Stimulated activated CD4-positive, alpha-beta T cell treated with anti-CD3 and anti-CD28 coated beads, Interleukin-4, amount 100 ng/mL, for 1 hour (primary cell): Measurements from ENCODE around the gene CACNA1B.
"Not testable (repeated sequence)": the region's sequence is repeated elsewhere in the genome, so short reads cannot be mapped to it uniquely, and the experiment has no call there.

Source experiments
- DNase-seq: peaks from one replicate; pipeline ENCODE4 v3.0.0-alpha.2; 2020

Gene CACNA1B

DNA sequence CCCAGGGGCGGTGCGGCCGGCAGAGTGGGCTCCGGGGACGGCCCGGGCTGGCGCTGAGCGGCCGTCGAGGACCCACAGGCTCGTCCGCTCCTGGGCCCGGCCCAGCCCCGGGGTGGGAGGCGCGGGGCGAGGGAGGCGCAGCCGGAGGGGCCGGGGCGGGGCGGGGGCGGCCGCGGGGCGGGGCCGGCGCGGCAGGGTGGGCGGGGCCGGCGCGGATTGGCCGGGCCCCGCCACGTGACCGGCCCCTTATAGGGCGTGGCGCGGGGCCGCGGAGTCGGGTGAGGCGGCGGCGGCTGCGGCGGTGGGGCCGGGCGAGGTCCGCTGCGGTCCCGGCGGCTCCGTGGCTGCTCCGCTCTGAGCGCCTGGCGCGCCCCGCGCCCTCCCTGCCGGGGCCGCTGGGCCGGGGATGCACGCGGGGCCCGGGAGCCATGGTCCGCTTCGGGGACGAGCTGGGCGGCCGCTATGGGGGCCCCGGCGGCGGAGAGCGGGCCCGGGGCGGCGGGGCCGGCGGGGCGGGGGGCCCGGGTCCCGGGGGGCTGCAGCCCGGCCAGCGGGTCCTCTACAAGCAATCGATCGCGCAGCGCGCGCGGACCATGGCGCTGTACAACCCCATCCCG lies at the start of gene CACNA1B:
TSS of gene CACNA1B (plus strand) at position 277 of the 617 bp plus-strand sequence. CDS start at position 429, 152 bp downstream.
- not testable (repeated sequence) for DNase-seq

DNA sequence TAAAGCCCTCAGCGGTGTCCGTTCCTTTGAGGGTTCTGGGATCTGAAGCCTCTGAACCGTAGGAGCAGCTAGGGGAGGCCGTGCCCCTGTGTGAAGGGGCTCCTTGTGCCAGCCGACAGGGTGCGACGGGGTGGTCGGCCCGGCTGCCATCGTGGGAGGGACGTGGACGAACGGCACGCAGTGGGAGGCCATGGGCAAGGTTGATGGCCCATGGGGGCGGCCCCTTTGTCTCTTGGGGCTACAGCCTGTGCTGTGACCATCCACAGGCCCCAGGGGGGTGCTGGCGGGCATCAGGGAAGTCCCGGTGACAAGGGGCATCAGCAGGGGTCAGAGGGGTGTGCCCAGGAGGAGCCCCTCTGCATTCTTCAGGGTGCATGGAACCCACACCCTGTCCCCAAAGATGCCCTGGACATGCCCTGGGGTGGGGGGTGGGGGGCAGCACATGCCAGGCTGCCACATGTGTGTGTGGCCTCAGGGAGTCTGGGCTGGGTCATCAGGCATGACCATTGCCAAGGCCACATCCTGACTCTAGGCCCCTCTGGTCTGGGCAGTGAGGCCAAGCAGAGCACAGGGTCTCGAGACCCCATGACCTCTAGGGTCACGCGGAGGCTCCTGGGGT lies 49.6 kb upstream of the CACNA1B start:
- DNase-seq: no peak

DNA sequence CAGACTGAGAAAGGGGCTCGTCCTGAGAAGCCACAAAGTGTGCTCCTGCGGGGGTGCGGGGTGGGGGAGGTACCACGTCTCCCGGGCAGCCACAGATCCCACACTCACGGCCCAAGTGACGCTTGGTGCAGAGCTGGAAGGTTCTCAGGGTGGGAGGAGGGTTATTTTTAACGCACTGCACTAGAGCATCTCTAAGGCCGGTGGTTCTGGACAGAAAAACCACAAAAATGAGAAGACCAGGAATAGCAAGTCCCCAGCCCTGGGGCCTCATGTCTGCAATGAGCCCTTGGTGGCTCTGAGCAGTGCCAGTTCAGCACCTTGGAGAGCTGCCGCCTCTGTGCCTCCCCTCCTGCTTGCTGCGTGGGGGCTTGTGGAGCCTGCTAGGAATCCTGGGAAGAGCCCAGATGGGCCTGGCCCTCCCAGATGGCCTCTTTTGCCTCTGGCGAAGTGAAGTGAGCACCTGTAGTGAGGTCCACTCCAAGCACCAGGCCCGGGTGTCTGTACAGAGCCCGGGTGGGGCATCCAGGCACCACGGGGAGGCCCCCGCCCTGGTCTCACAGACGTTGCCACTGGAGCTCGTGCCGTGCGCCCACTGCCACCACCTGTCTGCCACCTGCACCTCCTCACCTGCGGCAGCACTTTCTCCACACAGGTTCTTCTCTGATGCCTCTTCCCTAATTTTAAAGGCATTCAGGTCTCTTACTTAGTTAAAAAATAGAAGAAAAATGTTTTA lies 48.9 kb upstream of the CACNA1B start:
- DNase-seq: no peak

DNA sequence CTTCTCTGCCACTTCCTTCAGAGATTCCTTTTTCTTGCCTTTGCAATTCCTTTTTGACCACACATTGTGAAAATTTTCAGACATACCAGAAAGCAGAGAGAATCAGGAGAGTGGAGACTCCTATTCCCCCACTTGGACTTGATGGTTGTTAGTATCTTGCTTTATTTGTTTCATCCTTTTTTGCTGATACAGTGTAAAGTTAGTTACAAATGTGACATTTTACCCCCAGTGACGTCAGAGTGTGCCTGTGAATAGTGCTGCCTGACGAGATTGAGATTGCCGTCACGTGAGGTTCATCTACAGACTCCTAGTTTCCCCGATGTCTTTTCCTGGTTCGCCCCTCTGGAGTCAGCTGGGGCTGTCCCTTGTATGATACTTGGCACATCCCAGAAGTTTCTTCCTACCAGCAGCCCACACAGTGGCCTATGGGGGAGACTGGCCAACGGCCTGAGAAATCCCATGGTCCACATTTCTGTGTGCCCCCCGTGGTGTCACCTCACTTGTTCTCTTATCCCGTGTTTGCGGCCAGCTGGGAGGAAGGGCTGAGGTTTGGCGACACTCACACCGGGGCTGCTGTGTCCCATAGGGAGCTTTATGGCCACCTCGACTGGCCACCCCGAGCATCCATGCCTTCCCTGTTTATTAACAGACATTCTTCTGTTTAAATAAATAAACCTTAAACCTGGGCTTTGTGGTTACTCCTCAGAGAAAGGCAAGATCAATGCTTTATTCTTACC lies 48.2 kb upstream of the CACNA1B start:
- no peak for DNase-seq

DNA sequence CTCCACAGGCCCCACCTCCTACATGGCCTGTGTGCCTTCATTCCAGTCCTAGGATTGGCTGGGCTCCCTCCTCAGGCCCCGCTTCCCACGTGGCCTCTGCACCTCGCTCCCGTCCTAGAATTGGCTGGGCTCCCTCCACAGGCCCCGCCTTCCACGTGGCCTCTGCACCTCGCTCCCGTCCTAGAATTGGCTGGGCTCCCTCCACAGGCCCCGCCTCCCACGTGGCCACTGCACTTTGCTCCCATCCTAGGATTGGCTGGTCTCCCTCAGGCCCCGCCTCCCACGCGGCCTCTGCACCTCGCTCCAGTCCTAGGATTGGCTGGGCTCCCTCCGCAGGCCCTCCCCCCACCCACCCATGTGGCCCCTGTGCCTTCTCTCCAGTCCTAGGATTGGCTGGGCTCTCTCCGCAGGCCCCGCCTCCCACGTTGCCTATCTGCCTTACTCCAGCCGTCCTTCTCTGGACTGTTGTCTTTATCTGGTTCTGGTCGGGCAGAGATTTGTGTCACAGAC lies 45.3 kb upstream of the CACNA1B start:
- DNase-seq: no peak

DNA sequence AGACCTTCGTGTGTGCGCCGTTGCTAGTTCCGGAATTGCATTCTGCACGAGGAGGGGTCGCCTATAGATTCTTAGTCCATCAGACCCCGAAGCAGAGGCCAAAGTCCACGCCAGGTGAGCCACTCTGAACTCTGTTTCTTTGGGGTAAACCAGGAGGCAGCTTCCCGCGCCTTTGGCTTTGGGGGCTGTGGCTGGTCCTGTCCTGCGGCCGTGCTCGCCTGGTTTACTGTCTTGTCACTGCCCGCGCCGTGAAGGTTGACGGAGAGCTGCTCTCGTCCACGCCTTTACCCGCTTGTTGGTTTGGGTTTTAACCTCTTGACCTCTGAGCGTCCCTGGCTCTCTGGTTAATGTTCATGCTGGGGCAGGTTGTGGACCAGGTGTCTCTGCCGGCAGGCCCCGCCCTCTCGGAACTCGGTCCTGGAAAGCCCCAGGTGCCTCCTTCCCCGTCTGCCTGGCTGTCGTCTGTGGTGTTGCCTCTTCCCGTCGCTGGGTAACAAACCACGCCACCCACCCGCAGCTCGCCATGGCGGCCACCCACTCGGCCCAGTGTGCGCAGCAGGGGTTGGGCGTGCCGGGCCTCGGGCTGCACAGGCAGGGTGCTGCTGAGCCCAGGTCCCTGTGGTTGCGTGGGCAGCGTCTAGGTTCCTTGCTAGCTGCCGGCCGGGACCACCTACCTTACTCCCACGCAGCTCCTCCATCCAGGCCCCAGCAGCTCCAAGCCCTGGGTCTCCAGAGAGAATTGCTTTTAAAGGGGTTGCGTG lies 44.6 kb upstream of the CACNA1B start:
- no peak for DNase-seq

DNA sequence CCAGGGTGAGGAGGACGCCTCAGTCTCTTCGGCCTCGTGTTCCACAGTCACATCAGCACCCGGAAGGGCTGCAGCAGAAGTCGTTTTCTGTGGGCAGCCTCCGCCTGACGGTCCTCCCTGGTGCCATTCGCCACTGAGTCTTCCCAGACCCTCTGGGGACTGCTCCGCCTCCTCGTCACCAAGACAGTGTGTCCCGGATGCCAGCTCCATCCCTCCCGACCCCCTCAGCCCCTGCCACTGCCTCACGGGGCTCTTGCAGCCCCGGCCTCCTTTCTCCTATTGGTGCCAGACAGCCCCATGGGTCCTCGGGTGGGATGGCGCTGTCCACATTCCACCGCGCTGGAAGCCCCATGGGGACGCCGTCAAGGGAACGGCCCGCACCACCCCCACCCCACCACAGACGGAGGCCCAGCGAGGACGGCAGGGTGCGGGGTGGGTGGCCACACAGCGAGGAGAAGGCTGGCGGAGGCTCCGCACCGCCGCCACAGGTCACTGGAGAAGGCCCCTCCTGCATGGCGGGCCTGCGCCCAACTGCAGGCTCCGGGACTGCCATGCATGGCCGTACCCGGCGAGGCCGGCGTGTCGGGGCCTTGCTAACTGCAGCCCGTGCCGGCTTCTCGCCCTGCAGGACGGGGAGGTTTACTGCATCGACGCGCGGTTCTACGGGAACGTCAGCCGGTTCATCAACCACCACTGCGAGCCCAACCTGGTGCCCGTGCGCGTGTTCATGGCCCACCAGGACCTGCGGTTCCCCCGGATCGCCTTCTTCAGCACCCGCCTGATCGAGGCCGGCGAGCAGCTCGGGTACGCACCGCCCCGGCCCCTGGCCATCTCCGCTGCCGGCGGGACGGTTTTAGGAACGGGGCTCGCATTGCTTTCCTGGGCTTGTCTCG lies 43.6 kb upstream of the CACNA1B start:
- DNase-seq: no peak

DNA sequence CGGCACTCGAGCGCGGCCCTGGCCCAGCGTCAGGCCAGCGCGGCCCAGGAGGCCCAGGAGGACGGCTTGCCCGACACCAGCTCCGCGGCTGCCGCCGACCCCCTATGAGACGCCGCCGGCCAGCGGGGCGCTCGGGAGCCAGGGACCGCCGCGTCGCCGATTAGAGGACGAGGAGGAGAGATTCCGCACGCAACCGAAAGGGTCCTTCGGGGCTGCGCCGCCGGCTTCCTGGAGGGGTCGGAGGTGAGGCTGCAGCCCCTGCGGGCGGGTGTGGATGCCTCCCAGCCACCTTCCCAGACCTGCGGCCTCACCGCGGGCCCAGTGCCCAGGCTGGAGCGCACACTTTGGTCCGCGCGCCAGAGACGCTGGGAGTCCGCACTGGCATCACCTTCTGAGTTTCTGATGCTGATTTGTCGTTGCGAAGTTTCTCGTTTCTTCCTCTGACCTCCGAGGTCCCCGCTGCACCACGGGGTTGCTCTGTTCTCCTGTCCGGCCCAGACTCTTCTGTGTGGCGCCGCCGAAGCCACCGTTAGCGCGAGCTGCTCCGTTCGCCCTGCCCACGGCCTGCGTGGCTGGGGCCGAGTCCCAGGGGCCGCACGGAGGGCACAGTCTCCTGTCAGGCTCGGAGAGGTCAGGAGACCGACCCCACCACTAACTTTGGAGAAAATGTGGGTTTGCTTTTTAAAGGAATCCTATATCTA lies 42.6 kb upstream of the CACNA1B start:
- DNase-seq: no peak

DNA sequence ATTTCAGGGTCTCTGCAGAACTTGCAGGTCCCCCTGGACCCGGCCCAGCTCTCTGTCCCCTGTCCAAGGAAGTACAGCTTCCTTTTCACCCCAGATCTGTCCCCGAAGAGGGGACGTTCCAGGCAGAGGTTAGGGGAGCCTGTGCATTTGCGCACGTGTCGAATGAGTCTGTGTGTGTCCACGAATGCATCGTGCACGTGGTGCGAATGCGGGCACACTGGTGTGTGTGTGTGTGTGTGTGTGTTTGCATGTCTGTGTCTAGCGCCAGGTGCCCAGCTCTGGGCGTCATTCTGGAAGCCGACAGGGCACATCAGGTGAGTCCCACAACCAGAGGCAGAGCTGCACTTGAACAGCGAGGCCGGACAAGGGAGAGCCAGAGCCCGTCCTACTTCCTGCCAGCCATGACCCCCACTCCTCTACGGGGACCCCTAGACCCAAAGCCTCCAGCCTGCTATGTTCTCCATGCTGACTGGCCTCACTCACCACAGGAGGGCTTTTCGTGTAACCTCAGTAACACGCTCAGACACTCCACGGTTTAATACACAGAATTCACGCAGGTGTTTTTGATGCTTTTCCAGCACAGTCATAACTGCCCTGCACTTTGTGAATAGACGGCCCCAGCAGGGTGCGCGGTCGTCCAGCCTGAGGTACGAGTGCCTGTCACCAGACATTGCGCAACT lies 41.3 kb upstream of the CACNA1B start:
- DNase-seq: no peak

DNA sequence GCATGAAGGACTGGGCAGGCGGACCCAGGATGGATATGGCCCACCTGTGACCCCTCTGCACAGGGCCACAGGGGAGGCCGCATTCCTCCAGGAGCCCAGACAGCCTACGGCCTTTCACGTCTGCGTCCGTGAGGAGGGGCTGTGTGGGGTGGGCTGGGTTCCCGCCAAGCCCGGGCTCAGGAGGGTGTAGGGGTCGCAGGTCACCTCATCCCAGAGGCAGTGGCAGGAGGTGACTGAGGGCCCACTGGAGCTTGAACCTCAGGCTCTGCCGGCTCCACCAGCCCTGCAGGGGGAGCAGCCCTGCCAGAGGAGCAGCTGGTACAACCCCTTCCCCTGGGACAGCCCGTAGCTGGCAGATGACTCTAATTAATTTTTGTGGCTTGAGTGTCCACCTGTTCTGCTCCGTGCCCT lies 40.7 kb upstream of the CACNA1B start:
- no peak for DNase-seq

DNA sequence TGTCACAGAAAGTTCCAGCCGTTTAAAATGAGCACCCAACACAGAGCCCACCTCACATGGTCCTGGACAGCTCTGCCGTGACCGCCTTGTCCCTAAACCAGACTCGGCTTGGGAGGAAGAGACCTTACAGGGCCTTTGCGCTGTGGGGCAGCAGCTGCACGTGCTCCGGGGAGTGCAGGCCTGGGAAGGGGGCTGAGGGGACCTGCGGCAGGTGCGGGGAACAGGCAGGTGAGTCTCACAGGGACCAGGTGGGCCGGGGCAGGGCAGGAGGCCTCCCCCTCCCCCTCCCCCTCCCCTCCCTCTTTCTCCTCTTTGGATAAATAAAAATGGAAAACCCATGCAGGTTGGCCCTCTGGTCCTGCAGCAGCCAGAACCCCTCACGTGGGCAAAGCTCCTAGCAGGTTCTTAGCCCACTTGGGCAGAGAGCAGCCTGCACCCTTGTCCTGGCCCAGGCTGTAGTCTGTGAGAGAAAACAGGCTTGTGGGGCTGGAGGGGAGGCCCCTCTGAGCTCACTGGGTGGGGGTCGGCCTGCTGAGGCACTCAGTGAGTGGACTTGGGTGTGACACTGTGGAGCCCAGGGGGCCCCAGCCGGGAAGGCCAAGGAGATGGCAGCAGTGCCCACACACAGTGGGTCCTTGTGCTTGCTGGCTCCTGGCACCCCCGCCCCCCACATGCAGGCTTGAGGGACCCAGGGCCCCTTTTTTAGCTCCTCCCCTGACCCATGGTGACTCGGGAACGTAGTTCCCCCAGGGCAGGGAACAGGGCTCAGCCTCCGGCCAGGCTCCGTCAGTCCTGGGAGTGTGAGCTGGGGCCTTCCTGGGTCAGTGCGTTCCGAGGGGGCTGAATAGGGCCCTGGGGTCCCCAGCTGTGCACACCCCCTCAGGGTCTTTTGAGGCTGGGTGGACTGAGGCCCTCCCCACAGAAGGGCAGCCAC lies 40.0 kb upstream of the CACNA1B start:
- DNase-seq: no peak

DNA sequence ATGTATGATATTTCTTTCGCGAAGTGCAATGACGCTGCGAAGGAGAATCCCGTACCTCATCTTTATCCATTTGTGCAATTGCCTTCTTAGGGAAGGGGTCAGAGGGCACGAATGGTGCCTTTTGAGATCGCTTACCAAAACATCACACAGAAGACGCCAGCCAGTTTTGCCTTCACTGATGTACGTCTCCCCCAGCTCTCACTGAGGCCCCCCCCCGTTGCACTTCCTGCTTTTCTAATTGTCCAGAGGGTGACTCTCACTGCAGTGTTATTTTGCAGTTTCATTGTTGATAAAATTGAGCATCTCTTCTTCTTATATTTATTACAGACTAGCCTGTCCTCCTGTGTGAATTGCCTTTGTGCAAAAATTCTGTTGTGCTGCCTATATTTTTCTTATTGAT lies 39.0 kb upstream of the CACNA1B start:
- DNase-seq: no peak

DNA sequence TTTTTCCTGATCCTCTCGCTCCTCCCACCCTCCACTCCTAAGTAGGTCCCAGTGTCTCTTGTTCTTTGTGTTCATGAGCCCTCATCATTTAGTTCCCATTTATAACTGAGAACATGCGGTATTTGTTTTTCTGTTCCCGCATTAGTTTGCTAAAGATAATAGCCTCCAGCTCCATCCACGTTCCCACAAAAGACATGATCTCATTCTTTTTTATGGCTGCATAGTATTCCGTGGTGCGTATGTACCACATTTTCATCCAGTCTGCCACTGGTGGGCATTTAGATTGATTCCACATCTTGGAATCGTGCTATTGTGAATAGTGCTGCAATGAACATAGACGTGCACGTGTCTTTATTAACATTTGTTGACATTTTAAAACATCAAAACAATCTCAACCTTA lies 34.2 kb upstream of the CACNA1B start:
- DNase-seq: no peak

DNA sequence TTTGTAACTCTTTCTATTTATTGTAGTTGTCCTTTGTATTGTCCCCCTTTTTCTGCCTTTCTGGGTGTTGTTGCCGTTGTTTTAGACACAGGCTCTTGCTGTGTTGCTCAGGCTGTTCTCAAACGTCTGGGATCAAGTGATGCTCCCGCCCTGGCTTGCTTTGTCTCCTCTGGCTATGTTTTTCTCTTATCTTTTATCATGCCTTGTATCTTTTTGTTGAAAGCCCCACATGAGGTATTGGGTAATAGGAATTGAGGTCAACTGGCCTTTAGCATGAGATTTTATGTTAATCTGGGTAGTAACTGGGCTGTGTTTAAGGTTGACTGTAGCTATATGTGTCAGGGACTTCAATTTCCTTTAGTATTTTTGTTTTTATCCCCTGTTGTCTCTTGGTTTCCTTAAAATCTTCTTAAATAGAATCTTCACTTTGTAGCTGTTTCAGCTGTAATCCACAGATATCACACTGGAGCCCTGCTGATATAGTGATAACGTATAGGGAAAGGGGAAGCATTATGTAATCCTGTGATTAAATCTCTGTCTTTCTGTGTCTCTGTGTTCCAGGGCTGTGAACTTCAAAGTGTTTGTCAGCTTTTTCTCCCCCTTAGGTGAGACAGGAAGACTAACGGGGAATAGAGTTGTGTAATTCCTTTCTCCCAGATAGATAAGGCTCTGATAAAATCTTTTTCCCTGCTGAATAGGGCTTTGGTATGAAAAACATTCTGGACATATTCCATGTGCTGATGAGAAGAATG lies 25.9 kb upstream of the CACNA1B start:
- DNase-seq: no peak

DNA sequence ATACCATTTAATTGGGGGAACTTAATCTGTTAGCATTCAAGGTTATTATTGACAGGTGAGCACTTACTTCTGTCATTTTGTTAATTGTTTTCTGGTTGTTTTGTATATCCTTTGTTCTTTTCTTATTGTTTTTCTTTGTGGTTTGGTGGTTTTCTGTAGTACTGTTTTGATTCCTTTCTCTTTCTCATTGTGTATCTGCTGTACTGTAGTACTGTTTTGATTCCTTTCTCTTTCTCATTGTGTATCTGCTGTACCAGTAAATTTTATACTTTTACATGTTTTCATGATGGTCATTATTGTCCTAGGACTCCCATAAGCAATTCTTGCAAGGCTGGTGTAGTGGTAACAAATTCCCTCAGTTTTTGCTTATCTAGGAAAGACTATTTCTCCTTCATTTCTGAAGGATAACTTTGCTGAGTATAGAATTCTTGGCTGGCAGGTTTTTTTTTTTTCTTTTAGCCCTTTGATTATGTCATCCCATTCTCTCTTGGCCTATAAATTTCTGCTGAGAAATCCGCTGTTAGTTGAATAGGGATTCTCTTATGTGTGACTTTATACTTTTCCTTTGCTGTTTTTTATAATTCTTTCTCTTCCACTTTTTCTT lies 24.1 kb upstream of the CACNA1B start:
- DNase-seq: no peak

DNA sequence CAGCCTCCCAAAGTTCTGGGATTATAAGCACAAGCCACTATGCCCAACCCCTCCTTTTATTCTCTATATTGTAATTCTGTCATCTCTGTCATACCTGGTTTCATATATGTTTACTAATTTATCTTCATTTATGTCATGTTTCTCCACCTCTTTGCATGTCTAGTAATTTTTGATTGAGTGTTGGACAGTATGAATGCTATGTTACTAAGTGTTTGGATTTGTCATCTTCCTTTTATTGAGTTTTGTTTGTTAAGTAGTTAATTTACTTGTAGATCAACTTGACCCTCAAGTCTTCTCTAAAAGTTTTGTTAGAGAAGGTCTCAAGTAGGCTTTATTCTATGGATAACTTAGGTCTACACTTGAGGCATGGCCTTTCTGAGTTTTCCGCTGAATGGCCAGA lies 17.2 kb upstream of the CACNA1B start:
- DNase-seq: no peak

DNA sequence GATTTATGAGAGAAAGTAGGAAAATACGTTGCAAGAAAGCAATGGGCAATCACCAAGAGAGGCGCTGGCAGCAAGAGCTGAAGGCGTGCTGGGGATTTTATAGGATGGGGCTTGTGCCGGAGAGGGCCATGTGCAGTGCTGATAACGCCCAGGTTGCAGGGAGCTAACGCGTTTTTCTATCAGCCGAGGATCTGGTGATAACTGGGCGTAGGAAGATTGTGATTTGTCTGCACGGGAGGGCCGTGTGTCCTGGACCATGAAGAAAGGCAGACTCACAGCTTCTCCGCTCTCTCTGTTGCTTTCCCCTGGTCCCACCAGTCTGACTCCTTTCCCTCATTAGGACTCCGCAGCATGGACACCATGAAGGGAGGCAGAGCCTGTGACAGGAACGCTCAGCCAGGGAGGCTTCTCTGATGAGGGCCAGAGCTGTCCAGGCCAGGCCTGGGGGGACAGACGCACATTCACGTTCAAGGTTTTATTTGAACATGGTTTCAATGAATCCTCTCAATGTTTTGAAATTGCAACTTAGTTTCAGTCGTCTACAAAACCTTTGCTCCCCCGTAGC lies 11.9 kb upstream of the CACNA1B start:
- DNase-seq: no peak
